NCI-H187 treated with DMSO at 0.1 percent for 48 hours (cell line): Measurements from ENCODE around the gene C9.
"Not testable (repeated sequence)": the region's sequence is repeated elsewhere in the genome, so short reads cannot be mapped to it uniquely, and the experiment has no call there.

ENCODE experiments used
- DNase-seq: peaks from one replicate; lab custom pipeline; 2025; lab: John Stamatoyannopoulos, UW

C9 gene

GRCh38 chr5:39260095-39260494 lies 104.2 kb downstream of the C9 start:
- no peak for DNase-seq

GRCh38 chr5:39257554-39257953 lies 106.7 kb downstream of the C9 start:
- no peak for DNase-seq

- DNase-seq: no peak
Observed at GRCh38 chr5:39256477-39257235, 107.6 kb downstream of the C9 start.

- DNase-seq: no peak
Observed at GRCh38 chr5:39255406-39255805, 108.9 kb downstream of the C9 start.

GRCh38 chr5:39254671-39255070 lies 109.6 kb downstream of the C9 start:
- no peak for DNase-seq

- no peak for DNase-seq
Observed at GRCh38 chr5:39253196-39253595, 111.1 kb downstream of the C9 start.

- no peak for DNase-seq
Observed at GRCh38 chr5:39249564-39250274, 114.6 kb downstream of the C9 start.

- DNase-seq: no peak
Observed at GRCh38 chr5:39249069-39249468, 115.2 kb downstream of the C9 start.

- DNase-seq: no peak
Observed at GRCh38 chr5:39240750-39241149, 123.5 kb downstream of the C9 start.

- DNase-seq: no peak
Observed at GRCh38 chr5:39238366-39239105, 125.8 kb downstream of the C9 start.

GRCh38 chr5:39236718-39237117 lies 127.6 kb downstream of the C9 start:
- DNase-seq: no peak

- DNase-seq: no peak
Observed at GRCh38 chr5:39235648-39236047, 128.6 kb downstream of the C9 start.

GRCh38 chr5:39234494-39234893 lies 129.8 kb downstream of the C9 start:
- not testable (repeated sequence) for DNase-seq
